HG02943 (cell line): ENCODE data around the gene FMR1.

Experiments used
- ATAC-seq: cut with Tn5 transposase; IDR thresholded peaks from one replicate; pipeline ENCODE4 v1.9.1; 2021; ENCODE audit warnings: mild to moderate bottlenecking, low read depth, moderate library complexity; ENCODE audit not compliant: unreplicated experiment

FMR1 gene

GRCh38 chrX:147911192-147912022, at the start of gene FMR1:
TSS of gene FMR1 (plus strand) at chrX:147911919. CDS start at chrX:147912180, 261 bp downstream.
- ATAC-seq, result peak; percentile 73

DNA sequence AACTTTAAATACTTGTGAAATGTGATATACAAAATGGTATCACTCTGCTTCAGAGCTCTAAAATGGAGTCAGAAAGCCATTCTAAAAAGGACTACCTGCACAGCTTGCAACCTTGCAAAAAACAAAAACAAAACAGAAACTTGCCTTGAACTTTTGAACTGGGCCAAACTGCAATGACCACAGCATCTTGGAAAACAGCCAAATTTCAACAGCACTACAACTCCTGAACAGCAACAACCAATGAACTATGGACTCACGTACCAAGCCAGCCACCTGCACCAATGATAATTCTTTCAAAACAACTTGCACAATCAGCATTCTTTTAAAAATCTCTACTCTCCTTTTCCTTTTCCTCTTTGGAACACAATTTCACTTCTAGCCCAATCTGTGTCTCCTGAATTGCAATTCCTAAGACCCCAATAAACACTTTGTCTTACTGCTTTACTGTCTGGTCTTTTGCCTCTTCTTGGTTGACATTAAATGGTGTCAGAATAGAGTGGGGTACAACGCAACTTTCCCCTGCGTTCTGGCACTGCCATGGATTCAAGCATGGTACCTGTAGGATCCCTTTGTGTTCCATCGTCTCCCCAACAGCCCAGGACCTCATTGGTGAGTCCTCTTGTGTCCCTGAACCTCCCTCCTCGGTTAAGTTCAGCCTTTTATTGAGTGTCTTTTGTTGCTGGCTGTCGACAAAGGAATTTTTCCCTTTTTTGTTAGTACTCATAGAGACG, 35.7 kb upstream of the FMR1 start:
- peak; percentile 90 for ATAC-seq

GRCh38 chrX:147876849-147877646, 34.7 kb upstream of the FMR1 start:
- no peak for ATAC-seq

GRCh38 chrX:147877726-147878125, 34.0 kb upstream of the FMR1 start:
- no peak for ATAC-seq

DNA sequence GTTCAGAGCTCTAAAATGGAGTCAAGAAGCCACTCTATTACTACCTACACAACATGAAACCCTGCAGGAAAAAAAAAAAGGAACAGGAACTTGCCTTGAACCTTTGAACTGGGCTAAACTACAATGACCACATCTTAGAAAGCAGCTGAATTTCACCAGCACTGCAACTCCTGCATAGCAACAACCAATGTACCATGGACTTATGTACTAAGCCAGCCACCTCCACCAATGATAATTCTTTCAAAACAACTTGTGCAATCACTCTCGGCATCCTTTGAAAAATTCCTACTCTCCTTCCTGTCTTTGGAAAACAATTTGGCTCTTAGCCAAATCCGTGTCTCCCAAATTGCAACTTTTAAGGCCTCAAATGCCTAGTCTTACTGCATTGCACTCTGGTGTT, 26.8 kb upstream of the FMR1 start:
- no peak for ATAC-seq

DNA sequence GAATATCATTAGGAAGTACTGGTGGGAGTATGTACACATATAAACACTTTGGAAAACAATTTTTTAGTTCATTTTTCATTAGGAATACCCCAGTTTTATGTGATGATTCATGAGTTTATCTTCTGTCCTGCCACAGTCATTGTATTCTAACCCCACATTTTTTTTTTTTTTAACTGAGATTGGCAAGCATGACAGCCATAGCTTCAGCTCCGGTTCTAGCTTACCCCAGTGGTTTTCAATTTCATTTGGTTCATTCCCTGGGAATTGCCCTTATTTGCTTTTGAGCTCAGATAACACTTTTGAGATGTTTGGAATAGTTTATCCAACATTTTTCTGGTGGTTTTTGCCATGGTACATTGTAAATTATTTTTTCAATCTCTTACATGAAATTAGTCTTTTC, 21.0 kb upstream of the FMR1 start:
- ATAC-seq, result no peak

GRCh38 chrX:147891896-147892295, 19.8 kb upstream of the FMR1 start:
- ATAC-seq, result no peak

DNA sequence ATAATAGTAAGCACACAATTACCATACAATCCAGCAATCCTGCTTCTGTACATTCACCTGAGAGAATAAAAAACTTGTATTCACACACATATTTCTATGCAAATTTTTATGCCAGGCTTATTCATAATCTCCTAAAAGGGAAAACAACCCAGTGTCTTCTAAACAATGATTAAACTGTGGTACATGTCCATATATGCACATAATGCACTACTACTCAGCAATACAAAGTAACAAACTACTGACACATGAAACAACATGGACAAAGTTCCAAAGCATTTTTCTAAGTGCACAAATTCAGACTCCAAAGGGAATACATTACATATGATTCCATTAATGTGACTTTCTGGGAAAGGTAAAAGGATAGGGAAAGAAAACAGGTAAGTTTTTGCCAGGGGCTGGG, 18.0 kb upstream of the FMR1 start:
- no peak for ATAC-seq

DNA sequence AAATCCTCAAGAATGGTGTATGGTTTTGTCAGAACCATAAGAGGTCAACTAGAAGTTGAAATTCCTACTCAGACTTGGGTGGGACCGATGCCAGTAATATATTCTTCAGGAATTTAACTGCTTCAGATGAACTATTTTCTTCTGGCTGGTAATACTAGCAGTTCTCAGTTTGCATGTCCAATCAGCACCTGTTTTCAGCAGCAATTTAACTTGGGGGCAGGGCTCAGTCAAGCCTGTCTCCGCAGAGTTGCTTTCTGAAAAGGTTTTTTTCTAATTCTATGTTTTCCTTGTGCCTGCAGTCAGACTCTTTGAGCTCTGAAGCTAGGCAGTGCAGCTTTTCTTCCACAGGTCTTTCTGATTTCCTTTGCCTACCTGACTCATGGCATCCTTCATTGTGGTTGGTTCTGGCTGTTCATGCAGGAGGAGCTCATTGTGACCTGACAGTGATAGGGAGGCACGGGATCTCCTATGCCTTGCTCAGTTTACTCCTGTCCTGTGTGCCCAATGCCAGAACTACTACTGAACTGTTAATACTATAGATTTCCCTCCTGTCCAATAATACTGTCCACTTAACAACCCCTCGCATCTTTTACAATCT, 17.3 kb upstream of the FMR1 start:
- ATAC-seq, result no peak

- no peak for ATAC-seq
Measured at GRCh38 chrX:147897117-147897516, 14.6 kb upstream of the FMR1 start.

DNA sequence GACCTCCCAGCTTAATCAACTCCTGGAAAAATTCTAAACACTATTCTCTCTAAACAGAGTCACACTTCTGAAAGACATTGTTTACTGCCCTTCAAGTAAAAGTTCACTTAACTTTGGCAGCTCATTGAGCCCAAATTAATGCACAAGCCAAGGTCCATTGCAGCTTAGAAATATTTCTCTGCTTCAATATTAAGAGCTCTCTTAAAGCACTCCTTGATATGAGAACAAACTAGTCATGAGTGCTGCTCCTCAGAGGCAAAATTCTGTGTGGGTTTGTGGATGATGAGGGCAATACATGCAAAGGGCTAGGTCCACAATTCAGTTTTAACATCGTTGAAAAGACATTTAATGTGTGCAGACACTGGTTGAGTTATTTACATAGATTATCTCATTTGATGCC, 12.8 kb upstream of the FMR1 start:
- no peak for ATAC-seq

- ATAC-seq, result peak; percentile 69
Measured at GRCh38 chrX:147899379-147900114, 12.2 kb upstream of the FMR1 start.

GRCh38 chrX:147900349-147900748, 11.4 kb upstream of the FMR1 start:
- no peak for ATAC-seq

DNA sequence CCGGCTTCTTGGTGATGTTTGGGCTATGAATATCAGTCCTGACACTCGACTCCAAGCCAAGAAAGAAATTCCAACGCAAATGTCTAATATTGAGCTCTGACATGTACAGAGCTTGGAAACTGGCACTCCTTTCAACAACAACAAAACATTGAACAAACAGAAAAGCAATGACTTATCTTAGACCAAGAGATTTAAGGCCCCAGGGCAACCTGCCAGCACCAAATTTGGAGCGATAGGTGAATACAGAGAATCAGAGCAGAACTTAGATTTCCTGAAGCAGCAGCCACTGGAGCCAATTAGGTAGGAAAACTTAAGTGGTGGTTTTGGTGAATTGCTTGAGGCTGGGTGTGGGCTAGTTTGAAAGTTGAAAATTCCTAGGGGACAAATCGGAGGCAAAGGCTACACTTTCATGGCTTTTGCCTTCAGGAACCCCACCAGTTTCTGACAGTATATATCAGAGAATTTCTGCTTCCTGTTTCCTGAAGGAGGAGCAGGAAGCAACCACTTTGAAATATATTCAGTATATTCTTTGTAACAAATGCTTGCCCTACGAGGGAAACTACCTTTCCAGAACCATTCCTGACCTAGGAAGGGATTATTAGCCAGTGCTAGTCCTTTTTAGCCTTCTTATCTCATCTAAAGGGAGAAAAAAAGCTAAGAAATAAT, 10.1 kb upstream of the FMR1 start:
- ATAC-seq, result no peak

DNA sequence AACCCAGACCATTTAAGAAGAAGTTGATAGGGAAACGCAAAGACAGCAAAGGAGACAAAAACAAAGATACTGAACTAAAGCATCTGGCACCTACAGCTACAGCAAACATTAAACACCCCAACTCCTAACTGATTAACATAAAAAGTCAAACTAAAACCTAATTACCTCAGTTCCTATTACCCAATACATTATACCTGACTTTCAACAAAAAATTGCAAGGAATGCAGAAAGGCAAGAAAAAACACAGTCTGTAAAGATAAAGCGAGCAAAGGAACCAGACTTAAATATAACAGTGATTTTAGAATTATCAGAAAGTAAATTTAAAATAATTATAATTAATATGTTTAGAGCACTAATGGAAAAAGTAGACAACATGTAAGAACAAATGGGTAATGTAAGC, 9.4 kb upstream of the FMR1 start:
- ATAC-seq, result no peak

- no peak for ATAC-seq
Measured at GRCh38 chrX:147908106-147908505, 3.6 kb upstream of the FMR1 start.

- ATAC-seq, result no peak
Measured at GRCh38 chrX:147910607-147911006, 1.1 kb upstream of the FMR1 start.

- peak; percentile 56 for ATAC-seq
Measured at GRCh38 chrX:147912093-147912801, 528 bp downstream of the FMR1 start.

- no peak for ATAC-seq
Measured at GRCh38 chrX:147913570-147913969, 1.9 kb downstream of the FMR1 start.
